Measurements from ENCODE around the gene IMP3. TPM values are rescaled to one million over a fixed set of nuclear protein-coding genes. Genes with fewer than 3 reads are reported as not detected.
A peak's percentile ranks its signal among the peaks of the same experiment; 100 is the strongest.

IMP3 gene
- total and polyA plus RNA-seq, 9 of the 15 experiments (the other 6 are each of a cell fraction or from before 2014, with no cell fraction given) = 14.5 to 160 (median 74.4) TPM

DNA sequence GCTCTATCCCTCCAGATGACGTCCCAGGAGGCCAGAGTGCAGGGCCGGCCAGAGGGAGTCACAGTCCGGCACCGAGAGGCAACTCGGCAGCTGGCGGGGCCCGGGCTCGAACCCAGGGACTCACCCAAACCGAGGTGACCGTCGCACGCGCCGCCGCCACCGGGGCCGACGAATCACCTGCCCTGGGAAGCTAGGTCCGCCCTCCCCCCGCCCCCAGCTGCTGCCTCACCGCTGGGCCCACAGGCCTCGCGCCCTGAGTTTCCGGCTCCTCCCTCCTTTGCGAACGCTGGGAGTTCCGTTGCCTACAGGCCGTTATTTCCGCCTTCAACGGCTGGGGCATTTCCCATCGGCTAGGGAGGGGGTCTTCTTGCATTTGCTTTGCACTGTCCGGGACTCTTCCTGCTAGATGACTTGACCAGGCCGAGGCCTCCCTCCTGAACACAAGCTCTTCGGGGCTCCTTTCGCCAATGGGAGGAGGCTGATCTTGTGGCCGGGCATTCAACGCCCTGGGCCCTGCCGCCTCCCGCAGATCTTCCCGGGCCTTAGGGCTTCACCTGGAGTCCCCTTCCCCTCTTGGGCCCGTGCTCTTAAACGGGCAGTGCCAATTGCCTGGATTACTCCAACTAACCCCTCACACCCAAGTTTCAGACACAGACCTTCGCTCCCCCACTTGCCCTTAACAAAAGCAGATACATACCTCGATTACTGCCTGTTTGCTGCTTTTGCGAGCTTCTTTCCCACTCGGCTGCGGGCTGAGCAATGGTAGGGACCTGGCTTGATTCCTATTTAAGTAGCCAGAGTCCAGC is 14.3 kb downstream of the IMP3 start, which contains the start of gene SNUPN:
TSS of gene SNUPN (minus strand) at position 184 of the 806 bp plus-strand sequence. CDS start 4,674 bp downstream, outside the sequence.
- Histone ChIP-seq H2AFZ (ENCODE audit: low read depth, low read length) (peak within 1 kb of the TSS; percentile 90), H3K9me1 (ENCODE audit: control insufficient read depth, insufficient read depth, low read length) (no peaks in the 10 kb centered on the region), H3K4me2 (ENCODE audit: insufficient read depth, low read length) (peak within 1 kb of the TSS; percentile 82), H3K9ac (ENCODE audit: insufficient read depth in 1 of 2, low read depth in 2 of 2, low read length in 2 of 2) (peak within 1 kb of the TSS; percentile 97 to 98), H3K79me2 (ENCODE audit: control insufficient read depth, insufficient read depth, low read length) (peaks cover 13% of the 10 kb centered on the region), H3K4me1 (replicated peaks in 1 of 2; ENCODE audit: control insufficient read depth in 2 of 2, insufficient read depth in 2 of 2, low read length in 2 of 2) (peaks cover 20 to 23% of the 10 kb centered on the region in 2 experiments), H3K4me3 (peak within 1 kb of the TSS; percentile 99), H3K27me3 (ENCODE audit: control insufficient read depth in 2 of 2, insufficient read depth in 2 of 2, low read length in 2 of 2) (no peaks in the 10 kb centered on the region), H4K20me1 (replicated peaks; ENCODE audit: control insufficient read depth, insufficient read depth, low read length) (no peaks in the 10 kb centered on the region), H3K36me3 (ENCODE audit: control insufficient read depth, insufficient read depth, low read length) (peaks cover 4% of the 10 kb centered on the region; the same call in 1 of the 3 replicates), H3K27ac (ENCODE audit: extremely low read depth, low read depth, low read length) (peak within 1 kb of the TSS; percentile 91), H3K9me3 (replicated peaks; ENCODE audit: control insufficient read depth, insufficient read depth, low read depth, low read length) (no peaks in the 10 kb centered on the region)
- TSS peak; percentile 96 for BruUV-seq (replicated peaks)
- WGBS (ENCODE audit: insufficient coverage, low coverage, missing lambda C conversion rate) = 2% methylated on average over 31 of the region's 47 CpGs
- FAIRE-seq (peak; percentile 89), ATAC-seq (peak; percentile 91), DNase-seq (ENCODE audit: extremely low read depth in 1 of 4, low spot score in 3 of 4) (peak; percentile 95 to 99 (median 96))
- intact Hi-C loops (cut with micrococcal nuclease) = loop anchor here (1.0 to 5.0 kb wide), 3 partner anchors 15 to 57 kb away; partner anchors contain the start of genes IMP3 and PTPN9
- ChIA-PET CTCF (ENCODE audit: low intra/inter-chr PET ratio) (interaction anchor here (0.6 to 0.9 kb wide), 3 partner anchors 15 to 374 kb away, joined by 3 to 4 read pairs (median 3); no protein-coding TSS in a partner anchor), POLR2A (interaction anchor here (0.6 to 4.0 kb wide), 19 partner anchors 10 to 1238 kb away, joined by 3 to 60 read pairs (median 5); partner anchors contain the start of genes FAM219B, IMP3, MAN2C1 and PTPN9)
- in situ Hi-C loops (cut with MboI) = no loop called here
- no peak for TF ChIP-seq ZNF589 (CRISPR knock-in tag; IDR thresholded peaks at IDR 0.05; ENCODE audit: low read depth)
- TF ChIP-seq RFX5 (IDR thresholded peaks at IDR 0.05; ENCODE audit: low read depth, low read length) = no peak
- TF ChIP-seq, protein P1, sequence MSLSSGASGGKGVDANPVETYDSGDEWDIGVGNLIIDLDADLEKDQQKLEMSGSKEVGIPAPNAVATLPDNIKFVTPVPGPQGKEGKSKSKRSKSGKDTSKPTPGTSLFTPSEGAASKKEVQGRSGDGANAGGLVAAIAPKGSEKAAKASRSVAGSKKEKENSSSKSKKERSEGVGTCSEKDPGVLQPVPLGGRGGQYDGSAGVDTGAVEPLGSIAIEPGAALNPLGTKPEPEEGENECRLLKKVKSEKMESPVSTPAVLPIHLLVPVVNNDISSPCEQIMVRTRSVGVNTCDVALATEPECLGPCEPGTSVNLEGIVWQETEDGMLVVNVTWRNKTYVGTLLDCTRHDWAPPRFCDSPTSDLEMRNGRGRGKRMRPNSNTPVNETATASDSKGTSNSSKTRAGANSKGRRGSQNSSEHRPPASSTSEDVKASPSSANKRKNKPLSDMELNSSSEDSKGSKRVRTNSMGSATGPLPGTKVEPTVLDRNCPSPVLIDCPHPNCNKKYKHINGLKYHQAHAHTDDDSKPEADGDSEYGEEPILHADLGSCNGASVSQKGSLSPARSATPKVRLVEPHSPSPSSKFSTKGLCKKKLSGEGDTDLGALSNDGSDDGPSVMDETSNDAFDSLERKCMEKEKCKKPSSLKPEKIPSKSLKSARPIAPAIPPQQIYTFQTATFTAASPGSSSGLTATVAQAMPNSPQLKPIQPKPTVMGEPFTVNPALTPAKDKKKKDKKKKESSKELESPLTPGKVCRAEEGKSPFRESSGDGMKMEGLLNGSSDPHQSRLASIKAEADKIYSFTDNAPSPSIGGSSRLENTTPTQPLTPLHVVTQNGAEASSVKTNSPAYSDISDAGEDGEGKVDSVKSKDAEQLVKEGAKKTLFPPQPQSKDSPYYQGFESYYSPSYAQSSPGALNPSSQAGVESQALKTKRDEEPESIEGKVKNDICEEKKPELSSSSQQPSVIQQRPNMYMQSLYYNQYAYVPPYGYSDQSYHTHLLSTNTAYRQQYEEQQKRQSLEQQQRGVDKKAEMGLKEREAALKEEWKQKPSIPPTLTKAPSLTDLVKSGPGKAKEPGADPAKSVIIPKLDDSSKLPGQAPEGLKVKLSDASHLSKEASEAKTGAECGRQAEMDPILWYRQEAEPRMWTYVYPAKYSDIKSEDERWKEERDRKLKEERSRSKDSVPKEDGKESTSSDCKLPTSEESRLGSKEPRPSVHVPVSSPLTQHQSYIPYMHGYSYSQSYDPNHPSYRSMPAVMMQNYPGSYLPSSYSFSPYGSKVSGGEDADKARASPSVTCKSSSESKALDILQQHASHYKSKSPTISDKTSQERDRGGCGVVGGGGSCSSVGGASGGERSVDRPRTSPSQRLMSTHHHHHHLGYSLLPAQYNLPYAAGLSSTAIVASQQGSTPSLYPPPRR (CRISPR knock-in tag; IDR thresholded peaks at IDR 0.05; ENCODE audit: borderline replicate concordance) = no peak
- no peak for TF ChIP-seq ZBTB1 (CRISPR knock-in tag; IDR thresholded peaks at IDR 0.05; ENCODE audit: borderline replicate concordance, low read depth)
- TF ChIP-seq KDM1A (IDR thresholded peaks at IDR 0.05) = no peak
- 0 out of 2 replicates have a peak, but pooled peaks have one; percentile 45 for TF ChIP-seq NR2F6 (CRISPR knock-in tag; IDR thresholded peaks at IDR 0.05)
- no peak for TF ChIP-seq ZNF140 (CRISPR knock-in tag; IDR thresholded peaks at IDR 0.05)
- TF ChIP-seq NCOA2 (IDR thresholded peaks at IDR 0.05; ENCODE audit: partially characterized antibody in 2 of 2) = no peak
- TF ChIP-seq MCM2 (IDR thresholded peaks at IDR 0.05; ENCODE audit: low read depth) = no peak
- 0 out of 2 replicates have a peak, but pooled peaks have one; percentile 15 for TF ChIP-seq HNRNPL (IDR thresholded peaks at IDR 0.05; ENCODE audit: low read depth, low read length)
- TF ChIP-seq SMARCA5 (IDR thresholded peaks at IDR 0.05) = no peak
- TF ChIP-seq, protein P2, sequence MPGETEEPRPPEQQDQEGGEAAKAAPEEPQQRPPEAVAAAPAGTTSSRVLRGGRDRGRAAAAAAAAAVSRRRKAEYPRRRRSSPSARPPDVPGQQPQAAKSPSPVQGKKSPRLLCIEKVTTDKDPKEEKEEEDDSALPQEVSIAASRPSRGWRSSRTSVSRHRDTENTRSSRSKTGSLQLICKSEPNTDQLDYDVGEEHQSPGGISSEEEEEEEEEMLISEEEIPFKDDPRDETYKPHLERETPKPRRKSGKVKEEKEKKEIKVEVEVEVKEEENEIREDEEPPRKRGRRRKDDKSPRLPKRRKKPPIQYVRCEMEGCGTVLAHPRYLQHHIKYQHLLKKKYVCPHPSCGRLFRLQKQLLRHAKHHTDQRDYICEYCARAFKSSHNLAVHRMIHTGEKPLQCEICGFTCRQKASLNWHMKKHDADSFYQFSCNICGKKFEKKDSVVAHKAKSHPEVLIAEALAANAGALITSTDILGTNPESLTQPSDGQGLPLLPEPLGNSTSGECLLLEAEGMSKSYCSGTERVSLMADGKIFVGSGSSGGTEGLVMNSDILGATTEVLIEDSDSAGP (CRISPR knock-in tag; IDR thresholded peaks at IDR 0.05) = peak; percentile 85
- TF ChIP-seq, protein P3, sequence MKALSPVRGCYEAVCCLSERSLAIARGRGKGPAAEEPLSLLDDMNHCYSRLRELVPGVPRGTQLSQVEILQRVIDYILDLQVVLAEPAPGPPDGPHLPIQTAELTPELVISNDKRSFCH (CRISPR knock-in tag; IDR thresholded peaks at IDR 0.05) = no peak
- TF ChIP-seq, protein P3 (tag; IDR thresholded peaks at IDR 0.05) = peak; percentile 7
